Measurements from ENCODE around the gene SCMH1. TPM values are rescaled to one million over a fixed set of nuclear protein-coding genes. Genes with fewer than 3 reads are reported as not detected.

The SCMH1 gene
- total RNA-seq, 1 experiment from 2014 or later, result 16.5 TPM

- Mint-ChIP-seq H3K9me3 (no peaks in the 10 kb centered on the region), H3K27ac (peak overlapping the region in 1 of 3 experiments; percentile 70; a peak in 2 of 7 replicates)
These were observed 234.9 kb downstream of the SCMH1 start for GRCh38 chr1:41006942-41007865.

More at GRCh38 chr1:41006942-41007865, 234.9 kb downstream of the SCMH1 start:
- H3K23ac ChIP-seq (ENCODE audit: insufficient read length, low read depth, low read length), result no peak overlapping the region
- no peaks in the 10 kb centered on the region for H4K20me1 ChIP-seq (ENCODE audit: control insufficient read depth, insufficient read depth, insufficient read length)
- no peaks in the 10 kb centered on the region for H3K9me3 ChIP-seq (ENCODE audit: control insufficient read depth, low read depth, low read length)
- H2AFZ ChIP-seq (ENCODE audit: low read length), result no peak overlapping the region
- no peaks in the 10 kb centered on the region for H3K4me1 Mint-ChIP-seq
- H2BK12ac ChIP-seq (ENCODE audit: insufficient read length, low read depth, low read length), result no peak overlapping the region
- no peak overlapping the region for H2BK5ac ChIP-seq (ENCODE audit: insufficient read length, low read length)
- no peak overlapping the region for H3K4me2 ChIP-seq (ENCODE audit: insufficient read depth, insufficient read length, low read length)
- no peak overlapping the region for H2BK20ac ChIP-seq (ENCODE audit: low read depth, low read length, poor library complexity, severe bottlenecking)
- no peak overlapping the region for H4K5ac ChIP-seq (ENCODE audit: insufficient read length, low read depth, low read length)
- no peaks in the 10 kb centered on the region for H3K79me1 ChIP-seq (ENCODE audit: insufficient read depth, low read depth, low read length, poor library complexity, severe bottlenecking)
- no peak for DNase-seq
- no peak for TF ChIP-seq CTCF (conservative IDR thresholded peaks at IDR 0.05)
- no peak overlapping the region for H3K56ac ChIP-seq (ENCODE audit: insufficient read length, low read depth, low read length)
- H3K4me3 Mint-ChIP-seq, result no peak overlapping the region
- peaks cover 66 to 99% (median 94%) of the 10 kb centered on the region in 3 experiments; a peak in 6 of 7 replicates for H3K36me3 Mint-ChIP-seq (ENCODE audit: insufficient read depth in 1 of 3, low read depth in 3 of 3)
- H3K27me3 Mint-ChIP-seq (ENCODE audit: low read depth), result no peaks in the 10 kb centered on the region
- no CpG with 5 or more reads among the region's 19 CpGs for WGBS (ENCODE audit: extremely low coverage, insufficient read length, low lambda C conversion rate)
- H3K14ac ChIP-seq (ENCODE audit: insufficient read depth, low read length), result no peak overlapping the region
- H3K9ac ChIP-seq (ENCODE audit: extremely low read depth, insufficient read length, low read length), result no peak overlapping the region
- no peak overlapping the region for H3K18ac ChIP-seq (ENCODE audit: insufficient read length, low read depth, low read length)
- no peak overlapping the region for H3K4ac ChIP-seq (ENCODE audit: low read depth, low read length)
- no peak overlapping the region for H2AK5ac ChIP-seq (ENCODE audit: insufficient read length, low read length)
- H3K79me2 ChIP-seq (ENCODE audit: insufficient read depth, low read length), result no peaks in the 10 kb centered on the region
- H2BK15ac ChIP-seq (ENCODE audit: low read depth, low read length), result no peak overlapping the region
- H4K91ac ChIP-seq (ENCODE audit: insufficient read length, low read depth, low read length), result no peak overlapping the region
- no peak overlapping the region for H2BK120ac ChIP-seq (ENCODE audit: low read depth, low read length, poor library complexity, severe bottlenecking)
- no peaks in the 10 kb centered on the region for H3K4me1 ChIP-seq (ENCODE audit: insufficient read depth, low read length)
- H3K23me2 ChIP-seq (ENCODE audit: insufficient read length, low read depth, low read length, poor library complexity, severe bottlenecking), result no peaks in the 10 kb centered on the region
- no peak overlapping the region for H3K27ac ChIP-seq (ENCODE audit: insufficient read length, low read depth, low read length)
- H3K27me3 ChIP-seq (ENCODE audit: insufficient read depth, low read length), result no peaks in the 10 kb centered on the region
- H4K8ac ChIP-seq (replicated peaks; ENCODE audit: insufficient read length, low read depth, low read length), result no peak overlapping the region
- H3T11ph ChIP-seq (ENCODE audit: low read length), result no peak overlapping the region

Measured in H9 (cell line).